Loucy (cell line): ENCODE data around the gene JARID2.

Experiments
- CTCF ChIP-seq: fragments of 200-600 bp; sonication (generic); conservative IDR thresholded peaks from 2 replicates; pipeline ENCODE4 v1.5.1; 2014; ENCODE audit warnings: mild to moderate bottlenecking, antibody characterized with exemption, low read length
- EZH2phosphoT487 ChIP-seq: fragments of 200-600 bp; IDR thresholded peaks from 2 replicates; pipeline ENCODE4 v1.6.1; 2018; ENCODE audit warnings: antibody characterized with exemption, mild to moderate bottlenecking, moderate library complexity, borderline replicate concordance

DNA sequence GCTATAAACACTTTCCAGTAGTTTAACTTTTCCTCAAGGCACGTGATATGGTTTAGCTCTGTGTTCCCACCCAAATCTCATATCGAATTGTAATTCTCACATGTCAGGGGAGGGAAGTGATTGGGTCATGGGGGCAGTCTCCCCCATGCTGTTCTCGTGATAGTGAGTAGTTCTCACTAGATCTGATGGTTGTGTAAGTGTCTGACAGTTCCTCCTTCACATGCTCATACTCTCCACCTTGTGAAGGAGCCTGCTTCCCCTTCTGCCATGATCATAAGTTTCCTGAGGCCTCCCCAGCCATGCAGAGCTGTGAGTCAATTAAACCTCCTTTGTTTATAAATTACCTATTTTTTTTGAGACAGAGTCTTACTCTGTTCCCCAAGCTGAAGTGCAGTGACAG lies 289.1 kb downstream of the JARID2 start:
- TF ChIP-seq CTCF (no peak), EZH2phosphoT487 (no peak)
